Prostate gland (tissue), 2 donors: ENCODE data around the gene NSMCE4A. TPM values are rescaled to one million over a fixed set of nuclear protein-coding genes. Genes with fewer than 3 reads are reported as not detected.
A peak's percentile ranks its signal among the peaks of the same experiment; 100 is the strongest.
"Not testable (repeated sequence)": the region's sequence is repeated elsewhere in the genome, so short reads cannot be mapped to it uniquely, and the experiment has no call there.

Experiments used
- DNase-seq: peaks from one replicate; pipeline ENCODE4 v3.0.0-alpha.2; 2019; ENCODE audit warnings: low spot score
- H3K27ac ChIP-seq, 2 donors: fragments of 200-600 bp; sonication (generic); 2 replicates each; pipeline ENCODE4 v1.5.1; 2017 to 2019
- H3K27me3 ChIP-seq: fragments of 200-600 bp; sonication (generic); replicated peaks from 2 replicates; pipeline ENCODE4 v1.5.1; 2019; ENCODE audit not compliant: insufficient read depth
- H3K36me3 ChIP-seq, 2 donors: fragments of 200-600 bp; sonication (generic); 1 replicate in 1 of 2; 2 replicates in 1 of 2; pipeline versions ENCODE4 v1.5.1 to v1.8.1; 2017 to 2019
- H3K4me1 ChIP-seq: fragments of 200-600 bp; sonication (generic); replicated peaks from 2 replicates; pipeline ENCODE4 v1.5.1; 2019
- H3K4me3 ChIP-seq, 2 donors: fragments of 200-600 bp; sonication (generic); 2 replicates each; pipeline ENCODE4 v1.5.1; 2017 to 2019
- H3K9me3 ChIP-seq: fragments of 200-600 bp; sonication (generic); 2 replicates; pipeline ENCODE4 v1.5.1; 2017
- CTCF ChIP-seq, 4 experiments: fragments of 200-600 bp in 2 of 4; fragments of 450-650 bp in 2 of 4; sonication (generic) in 2 of 4; IDR thresholded peaks; 1 replicate in 3 of 4; 2 replicates in 1 of 4; pipeline ENCODE4 v1.5.1; 2016 to 2019; ENCODE audit warnings: antibody characterized with exemption in 4 of 4, mild to moderate bottlenecking in 2 of 4, moderate library complexity in 2 of 4
- POLR2A ChIP-seq: fragments of 450-650 bp; IDR thresholded peaks from one replicate; pipeline ENCODE4 v1.6.1; 2016; ENCODE audit warnings: antibody characterized with exemption, mild to moderate bottlenecking
- POLR2AphosphoS5 ChIP-seq: sonication (generic); formaldehyde crosslinking; IDR thresholded peaks from one replicate; pipeline ENCODE4 v1.6.1; 2017; ENCODE audit warnings: antibody characterized with exemption
- WGBS: methylation state at CpG from one replicate; pipeline ENCODE4 v1.1.5; 2018; 5-methylcytosine and 5-hydroxymethylcytosine counted together
- intact Hi-C: fragments of 100-400 bp; cut with DNase I; formaldehyde crosslinking; loops from one replicate; pipeline ENCODE4 v1.14.2; 2022
- small RNA-seq, 2 donors: library from RNA; depleted of rRNA; stranded (forward); fragments of <200 nt; gene quantifications; one replicate each; pipeline ENCODE3, GENCODE V24; 2016
- total RNA-seq, 2 donors: library from RNA; depleted of rRNA; stranded (reverse); fragments of >200 nt; gene quantifications; one replicate each; pipeline ENCODE4 v1.1.0, GENCODE V29; 2016

Gene NSMCE4A
- total RNA-seq, 2 donors from 2014 or later = 90.1 to 105 TPM

DNA sequence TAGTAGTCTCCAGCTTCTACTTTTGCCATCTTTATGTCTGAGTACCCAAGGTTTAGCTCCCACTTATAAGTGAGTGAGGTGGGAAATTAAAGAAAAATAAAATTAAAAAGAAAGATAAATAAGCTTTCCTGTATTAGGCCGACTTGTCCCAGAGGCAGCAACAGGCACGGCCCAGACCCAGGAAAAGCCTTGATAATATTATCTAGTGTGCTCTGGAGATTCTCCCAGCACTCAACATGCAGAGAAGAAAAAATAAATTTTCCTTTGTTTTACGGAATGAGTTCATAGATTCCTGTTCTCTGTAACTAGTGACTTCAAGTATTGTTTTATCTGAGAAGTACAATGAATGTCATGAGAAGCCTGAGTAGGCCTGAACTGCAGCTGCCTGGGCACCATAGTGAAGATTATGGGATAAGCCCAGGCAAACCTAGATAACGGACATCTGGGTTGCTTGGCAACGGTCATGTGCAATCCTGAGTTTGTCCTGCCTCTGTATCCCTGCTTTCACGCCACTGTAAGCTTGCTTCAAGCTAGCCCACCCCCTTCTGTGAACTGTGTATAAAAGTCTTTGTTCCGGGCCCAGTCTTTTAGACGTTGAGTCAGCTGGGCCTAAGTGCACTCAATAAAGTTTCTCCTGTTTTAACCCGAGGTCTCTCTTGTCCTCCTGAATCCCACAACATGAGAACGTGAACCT is 53.6 kb downstream of the NSMCE4A start:
- H3K36me3 ChIP-seq = no peaks in the 10 kb centered on the region
- WGBS = 51% methylated on average over 10 of the region's 10 CpGs

GRCh38 chr10:121919666-121920065 is 55.4 kb downstream of the NSMCE4A start:
- no peak for TF ChIP-seq CTCF (IDR thresholded peaks at IDR 0.05)
- TF ChIP-seq POLR2AphosphoS5 = no peak
- TF ChIP-seq POLR2A = no peak
- H3K27ac ChIP-seq = no peak overlapping the region
- intact Hi-C loops = no loop called here
- H3K4me3 ChIP-seq = no peak overlapping the region
- WGBS = 95% methylated on average over 10 of the region's 10 CpGs
- H3K9me3 ChIP-seq = no peaks in the 10 kb centered on the region
- H3K4me1 ChIP-seq = no peaks in the 10 kb centered on the region
- no peak for DNase-seq
- no peaks in the 10 kb centered on the region for H3K27me3 ChIP-seq
- H3K36me3 ChIP-seq = no peaks in the 10 kb centered on the region

More for the DNA sequence above, 53.6 kb downstream of the NSMCE4A start:
- no peak for DNase-seq
- Histone ChIP-seq H3K4me1 (no peaks in the 10 kb centered on the region), H3K27me3 (no peaks in the 10 kb centered on the region), H3K27ac (no peak overlapping the region), H3K9me3 (no peaks in the 10 kb centered on the region), H3K4me3 (no peak overlapping the region)
- TF ChIP-seq CTCF (IDR thresholded peaks at IDR 0.05) (no peak), POLR2AphosphoS5 (no peak), POLR2A (no peak)
- intact Hi-C loops = no loop called here

GRCh38 chr10:121918800-121919199 is 56.2 kb downstream of the NSMCE4A start:
- H3K4me3 ChIP-seq, H3K36me3 ChIP-seq, H3K4me1 ChIP-seq, H3K9me3 ChIP-seq, H3K27me3 ChIP-seq, intact Hi-C loops, DNase-seq, H3K27ac ChIP-seq: not testable (repeated sequence)
- WGBS = 94% methylated on average over 7 of the region's 7 CpGs

DNA sequence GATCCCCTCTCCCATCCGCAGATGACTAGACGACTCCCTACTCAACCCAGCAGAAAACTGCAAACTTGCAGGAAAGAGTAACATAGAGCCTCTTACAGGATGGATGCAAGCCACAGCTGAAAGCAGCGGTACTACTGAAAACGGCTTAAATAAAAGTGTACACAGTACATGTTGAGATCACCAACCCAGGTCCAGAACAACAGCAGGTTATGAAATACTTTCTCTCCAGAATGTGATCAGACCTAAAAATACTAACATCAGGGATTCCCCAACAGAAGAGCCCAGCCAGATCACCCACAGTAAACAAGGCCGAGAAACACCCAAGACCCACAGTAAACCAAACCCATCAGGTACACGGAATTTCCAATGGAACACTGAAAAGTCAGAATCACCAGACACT is 60.4 kb downstream of the NSMCE4A start:
- intact Hi-C loops = no loop called here
- no peak overlapping the region for H3K4me3 ChIP-seq
- WGBS = 93% methylated on average over 6 of the region's 6 CpGs

GRCh38 chr10:121911421-121911697 is 63.7 kb downstream of the NSMCE4A start:
- Histone ChIP-seq H3K4me1 (no peaks in the 10 kb centered on the region), H3K9me3 (no peaks in the 10 kb centered on the region), H3K27ac (no peak overlapping the region), H3K27me3 (no peaks in the 10 kb centered on the region), H3K36me3 (no peaks in the 10 kb centered on the region), H3K4me3 (no peak overlapping the region)
- TF ChIP-seq POLR2A = no peak
- TF ChIP-seq POLR2AphosphoS5 = no peak
- 90% methylated on average over 2 of the region's 2 CpGs for WGBS
- intact Hi-C loops = no loop called here
- no peak for DNase-seq

More for the DNA sequence above, 60.4 kb downstream of the NSMCE4A start:
- H3K4me1 ChIP-seq = no peaks in the 10 kb centered on the region
- H3K27ac ChIP-seq = no peak overlapping the region
- no peaks in the 10 kb centered on the region for H3K36me3 ChIP-seq
- H3K27me3 ChIP-seq = no peaks in the 10 kb centered on the region
- TF ChIP-seq POLR2A (no peak), CTCF (IDR thresholded peaks at IDR 0.05) (no peak), POLR2AphosphoS5 (no peak)
- H3K9me3 ChIP-seq = no peaks in the 10 kb centered on the region
- DNase-seq = no peak

DNA sequence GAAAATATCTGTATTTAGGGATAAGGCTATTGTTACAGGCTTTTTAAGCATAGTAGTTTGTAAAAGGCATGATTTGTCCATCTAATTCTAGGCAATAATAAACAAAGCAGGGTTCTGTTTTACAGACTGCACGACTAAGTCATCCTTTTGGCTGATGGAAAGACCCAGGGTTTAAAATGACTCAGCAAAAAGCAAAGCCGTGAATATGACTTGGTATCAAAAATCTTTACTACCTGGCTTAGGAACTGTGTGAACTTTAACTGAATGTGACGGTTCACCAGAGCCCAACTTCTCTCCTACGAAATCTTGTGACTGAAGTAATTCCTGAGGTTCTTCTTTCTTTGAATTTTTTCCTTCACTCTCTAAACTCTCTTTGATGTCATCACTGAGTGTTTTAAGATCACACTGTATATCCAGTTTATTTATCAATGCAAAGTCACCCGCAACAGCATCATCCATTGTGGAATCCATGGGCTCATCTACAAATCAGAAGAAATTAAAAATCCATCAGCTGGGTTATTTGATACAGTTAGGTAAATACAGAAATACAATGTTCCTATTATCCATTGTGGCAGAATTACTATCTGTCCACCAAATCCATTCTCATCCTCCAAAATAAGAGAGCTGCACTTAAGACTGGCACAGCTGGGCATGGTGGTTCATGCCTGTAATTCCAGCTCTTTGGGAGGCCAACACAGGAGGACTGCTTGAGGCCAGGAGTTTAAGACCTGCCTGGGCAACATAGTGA is 64.2 kb downstream of the NSMCE4A start:
- H3K4me1 ChIP-seq = no peaks in the 10 kb centered on the region
- H3K4me3 ChIP-seq = no peak overlapping the region
- peak overlapping the region in 1 of 2 donors; percentile 10 for H3K27ac ChIP-seq
- WGBS = 28% methylated on average over 5 of the region's 5 CpGs
- TF ChIP-seq POLR2AphosphoS5 (peak; percentile 32), POLR2A (no peak)
- no peaks in the 10 kb centered on the region for H3K27me3 ChIP-seq
- H3K36me3 ChIP-seq = no peaks in the 10 kb centered on the region
- intact Hi-C loops = no loop called here
- DNase-seq = no peak
- no peaks in the 10 kb centered on the region for H3K9me3 ChIP-seq

Small RNA genes within 50 kb of the gene (small RNA-seq; reads per million reads assigned to genes)
- gene RF02219 = 0 reads per million in 2 donors

Other genes starting within 250 kb of the NSMCE4A start
- 10 to 100 TPM; 29.9 to 36.2 TPM for gene ATE1, start 47.2 kb downstream of the NSMCE4A start, total RNA-seq
- 100 to 1,000 TPM; 101 to 140 TPM for gene TACC2, start 13.9 kb upstream of the NSMCE4A start, total RNA-seq